Measurements from ENCODE around the gene JAG1.

The JAG1 gene

DNA sequence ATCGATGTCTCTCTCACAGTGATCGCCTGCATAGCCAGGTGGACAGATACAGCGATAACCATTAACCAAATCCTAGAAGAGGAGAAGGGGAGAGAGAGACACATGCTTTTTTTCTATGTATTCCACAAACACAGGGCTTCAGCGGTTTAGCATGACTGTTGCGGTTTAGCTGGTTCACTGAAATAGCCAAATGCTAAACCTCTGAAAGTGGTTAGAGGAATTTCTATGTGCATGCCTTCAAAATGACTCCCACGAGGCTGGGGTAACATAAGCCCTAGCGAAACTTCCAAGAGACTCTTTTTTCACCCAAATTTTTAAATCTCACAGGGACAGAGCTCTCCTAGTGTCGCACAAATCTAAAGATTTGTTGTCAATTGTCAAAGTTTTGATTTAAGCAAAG lies 25.1 kb downstream of the JAG1 start:
- no peak overlapping the region for H3K9ac ChIP-seq (ENCODE audit: low read length in 5 of 5)
- H3K4me1 ChIP-seq (ENCODE audit: control insufficient read depth in 5 of 5, insufficient read depth in 5 of 5, low read length in 5 of 5) = peaks cover 8 to 26% (median 19%) of the 10 kb centered on the region in 5 donors
- no peaks in the 10 kb centered on the region for H3K9me3 ChIP-seq (ENCODE audit: control insufficient read depth in 5 of 5, low read length in 5 of 5)
- no peak overlapping the region for H3K4me3 ChIP-seq (ENCODE audit: low read depth in 1 of 5, low read length in 5 of 5)
- no peaks in the 10 kb centered on the region for H3K27me3 ChIP-seq (ENCODE audit: control insufficient read depth in 5 of 5, insufficient read depth in 4 of 5, low read length in 5 of 5)
- no peak overlapping the region for H3K27ac ChIP-seq (ENCODE audit: low read depth, low read length)
- peaks cover 18 to 93% (median 90%) of the 10 kb centered on the region in 5 donors for H3K36me3 ChIP-seq (ENCODE audit: control insufficient read depth in 5 of 5, insufficient read depth in 5 of 5, low read length in 5 of 5)

DNA sequence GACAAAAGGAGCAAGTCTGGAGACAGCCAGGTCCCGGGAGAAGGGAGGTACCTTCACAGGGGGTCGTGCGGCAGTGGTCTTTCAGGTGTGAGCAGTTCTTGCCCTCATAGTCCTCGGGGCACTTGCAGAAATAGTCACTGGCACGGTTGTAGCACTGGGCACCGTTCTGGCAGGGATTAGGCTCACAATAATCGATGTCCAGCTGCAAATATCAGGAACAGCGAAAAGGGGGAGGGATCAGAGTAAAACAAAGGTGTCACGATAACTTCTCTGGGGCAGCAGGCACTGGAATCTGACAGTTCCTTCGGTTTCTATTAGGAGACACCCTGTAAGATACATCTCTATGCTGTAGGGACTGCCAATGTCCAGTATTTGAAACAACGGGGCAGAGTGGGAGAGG lies 25.9 kb downstream of the JAG1 start:
- peaks cover 18 to 99% (median 97%) of the 10 kb centered on the region in 5 donors for H3K36me3 ChIP-seq (ENCODE audit: control insufficient read depth in 5 of 5, insufficient read depth in 5 of 5, low read length in 5 of 5)
- no peak overlapping the region for H3K27ac ChIP-seq (ENCODE audit: low read depth, low read length)
- no peaks in the 10 kb centered on the region for H3K27me3 ChIP-seq (ENCODE audit: control insufficient read depth in 5 of 5, insufficient read depth in 4 of 5, low read length in 5 of 5)
- H3K4me3 ChIP-seq (ENCODE audit: low read depth in 1 of 5, low read length in 5 of 5) = no peak overlapping the region
- H3K4me1 ChIP-seq (ENCODE audit: control insufficient read depth in 5 of 5, insufficient read depth in 5 of 5, low read length in 5 of 5) = peaks cover 5 to 19% (median 14%) of the 10 kb centered on the region in 5 donors
- H3K9me3 ChIP-seq (ENCODE audit: control insufficient read depth in 5 of 5, low read length in 5 of 5) = no peaks in the 10 kb centered on the region
- H3K9ac ChIP-seq (ENCODE audit: low read length in 5 of 5) = no peak overlapping the region

DNA sequence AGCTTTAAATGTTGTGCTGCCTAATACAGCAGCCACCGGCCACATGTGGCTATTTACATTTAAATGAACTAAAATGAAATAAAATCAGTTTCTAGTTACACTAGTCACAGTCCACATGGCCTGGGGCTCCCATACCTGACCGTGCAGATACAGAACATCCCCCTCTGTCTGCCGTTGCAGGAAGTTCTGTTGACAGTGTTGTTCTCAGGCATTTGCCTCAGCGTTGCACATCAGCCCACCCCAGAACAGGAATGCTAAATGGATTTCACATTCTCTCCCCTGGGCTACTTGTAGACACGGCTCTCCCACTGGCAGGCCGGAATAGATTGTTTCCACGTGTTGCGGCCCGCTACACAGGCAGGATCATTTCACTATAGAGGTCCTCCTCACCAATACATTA lies 26.3 kb downstream of the JAG1 start:
- Histone ChIP-seq H3K27me3 (ENCODE audit: control insufficient read depth in 5 of 5, insufficient read depth in 4 of 5, low read length in 5 of 5) (no peaks in the 10 kb centered on the region), H3K4me3 (ENCODE audit: low read depth in 1 of 5, low read length in 5 of 5) (no peak overlapping the region), H3K4me1 (ENCODE audit: control insufficient read depth in 5 of 5, insufficient read depth in 5 of 5, low read length in 5 of 5) (peaks cover under 1 to 15% (median 9%) of the 10 kb centered on the region in 5 donors), H3K36me3 (ENCODE audit: control insufficient read depth in 5 of 5, insufficient read depth in 5 of 5, low read length in 5 of 5) (peaks cover 18 to 100% (median 97%) of the 10 kb centered on the region in 5 donors), H3K27ac (ENCODE audit: low read depth, low read length) (no peak overlapping the region), H3K9ac (ENCODE audit: low read length in 5 of 5) (no peak overlapping the region), H3K9me3 (ENCODE audit: control insufficient read depth in 5 of 5, low read length in 5 of 5) (no peaks in the 10 kb centered on the region)

DNA sequence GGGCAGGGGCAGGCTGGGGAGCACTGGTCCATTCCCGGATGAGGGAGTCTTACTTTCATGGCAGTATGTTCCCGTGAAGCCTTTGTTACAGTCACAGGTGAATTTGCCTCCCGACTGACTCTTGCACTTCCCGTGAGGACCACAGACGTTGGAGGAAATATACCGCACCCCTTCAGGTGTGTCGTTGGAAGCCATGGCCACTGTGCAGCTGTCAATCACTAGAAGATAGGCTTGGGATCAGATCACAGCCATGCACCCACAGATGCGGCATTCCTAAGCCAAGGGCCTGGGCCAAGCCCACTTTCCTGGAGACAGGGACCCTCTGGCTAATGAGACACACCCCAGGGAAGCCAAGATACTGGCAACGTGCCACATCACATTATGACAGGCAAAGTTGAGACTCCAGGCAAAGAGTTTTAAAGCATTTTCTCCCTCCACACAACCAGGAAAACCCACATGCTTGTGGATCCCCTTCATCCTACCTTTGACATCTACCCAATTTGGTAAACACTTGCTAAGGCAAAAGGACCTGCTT lies 26.8 kb downstream of the JAG1 start:
- H3K27ac ChIP-seq (ENCODE audit: low read depth, low read length) = no peak overlapping the region
- H3K27me3 ChIP-seq (ENCODE audit: control insufficient read depth in 5 of 5, insufficient read depth in 4 of 5, low read length in 5 of 5) = no peaks in the 10 kb centered on the region
- H3K4me3 ChIP-seq (ENCODE audit: low read depth in 1 of 5, low read length in 5 of 5) = no peak overlapping the region
- H3K36me3 ChIP-seq (ENCODE audit: control insufficient read depth in 5 of 5, insufficient read depth in 5 of 5, low read length in 5 of 5) = peaks cover 18 to 100% (median 99%) of the 10 kb centered on the region in 5 donors
- H3K9me3 ChIP-seq (ENCODE audit: control insufficient read depth in 5 of 5, low read length in 5 of 5) = no peaks in the 10 kb centered on the region
- peaks cover 0 to 12% (median 7%) of the 10 kb centered on the region in 5 donors for H3K4me1 ChIP-seq (ENCODE audit: control insufficient read depth in 5 of 5, insufficient read depth in 5 of 5, low read length in 5 of 5)
- no peak overlapping the region for H3K9ac ChIP-seq (ENCODE audit: low read length in 5 of 5)

DNA sequence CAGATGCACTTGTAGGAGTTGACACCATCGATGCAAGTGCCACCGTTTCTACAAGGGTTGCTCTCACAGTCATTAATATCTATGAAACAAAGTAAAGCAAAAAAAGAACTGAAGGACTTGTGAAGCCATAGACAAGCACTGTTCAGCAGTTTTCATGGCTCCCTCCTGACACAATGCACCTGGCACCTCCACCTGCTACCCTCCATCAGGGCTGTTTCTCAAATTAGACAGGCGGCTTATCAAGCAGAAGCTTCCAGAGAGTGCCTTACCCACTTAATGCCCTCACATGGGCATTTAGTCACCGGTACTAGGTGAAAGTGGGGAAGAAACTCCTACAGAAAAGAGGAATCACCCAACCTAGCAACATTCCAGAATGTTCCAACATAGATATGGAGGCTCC lies 27.8 kb downstream of the JAG1 start:
- Histone ChIP-seq H3K27ac (ENCODE audit: low read depth, low read length) (no peak overlapping the region), H3K27me3 (ENCODE audit: control insufficient read depth in 5 of 5, insufficient read depth in 4 of 5, low read length in 5 of 5) (no peaks in the 10 kb centered on the region), H3K9ac (ENCODE audit: low read length in 5 of 5) (no peak overlapping the region), H3K4me1 (ENCODE audit: control insufficient read depth in 5 of 5, insufficient read depth in 5 of 5, low read length in 5 of 5) (peaks cover 0 to 5% (median under 1%) of the 10 kb centered on the region in 5 donors), H3K9me3 (ENCODE audit: control insufficient read depth in 5 of 5, low read length in 5 of 5) (no peaks in the 10 kb centered on the region), H3K4me3 (ENCODE audit: low read depth in 1 of 5, low read length in 5 of 5) (no peak overlapping the region), H3K36me3 (ENCODE audit: control insufficient read depth in 5 of 5, insufficient read depth in 5 of 5, low read length in 5 of 5) (peaks cover 21 to 100% (median 99%) of the 10 kb centered on the region in 5 donors)

DNA sequence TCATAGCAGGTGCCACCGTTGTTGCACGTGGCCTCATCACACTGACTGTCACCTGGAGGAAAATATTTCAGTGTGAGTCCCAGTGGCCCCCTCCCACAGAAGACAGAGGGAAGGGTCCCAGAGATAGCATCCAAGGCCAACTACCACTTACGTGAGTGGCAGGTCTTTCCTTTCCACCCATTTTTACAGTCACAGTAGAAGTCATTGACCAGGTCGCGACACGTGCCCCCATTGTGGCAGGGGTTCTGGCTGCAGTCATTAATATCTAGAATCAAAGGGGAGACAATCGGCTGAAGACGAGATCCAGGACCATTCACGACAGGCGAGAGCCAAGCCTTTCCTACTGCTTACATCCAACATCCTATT lies 28.6 kb downstream of the JAG1 start:
- H3K4me3 ChIP-seq (ENCODE audit: low read depth in 1 of 5, low read length in 5 of 5) = no peak overlapping the region
- H3K9me3 ChIP-seq (ENCODE audit: control insufficient read depth in 5 of 5, low read length in 5 of 5) = no peaks in the 10 kb centered on the region
- H3K27me3 ChIP-seq (ENCODE audit: control insufficient read depth in 5 of 5, insufficient read depth in 4 of 5, low read length in 5 of 5) = no peaks in the 10 kb centered on the region
- no peak overlapping the region for H3K9ac ChIP-seq (ENCODE audit: low read length in 5 of 5)
- H3K36me3 ChIP-seq (ENCODE audit: control insufficient read depth in 5 of 5, insufficient read depth in 5 of 5, low read length in 5 of 5) = peaks cover 26 to 100% (median 99%) of the 10 kb centered on the region in 5 donors
- H3K27ac ChIP-seq (ENCODE audit: low read depth, low read length) = no peak overlapping the region
- H3K4me1 ChIP-seq (ENCODE audit: control insufficient read depth in 5 of 5, insufficient read depth in 5 of 5, low read length in 5 of 5) = peaks cover 2 to 9% (median 5%) of the 10 kb centered on the region in 5 donors

DNA sequence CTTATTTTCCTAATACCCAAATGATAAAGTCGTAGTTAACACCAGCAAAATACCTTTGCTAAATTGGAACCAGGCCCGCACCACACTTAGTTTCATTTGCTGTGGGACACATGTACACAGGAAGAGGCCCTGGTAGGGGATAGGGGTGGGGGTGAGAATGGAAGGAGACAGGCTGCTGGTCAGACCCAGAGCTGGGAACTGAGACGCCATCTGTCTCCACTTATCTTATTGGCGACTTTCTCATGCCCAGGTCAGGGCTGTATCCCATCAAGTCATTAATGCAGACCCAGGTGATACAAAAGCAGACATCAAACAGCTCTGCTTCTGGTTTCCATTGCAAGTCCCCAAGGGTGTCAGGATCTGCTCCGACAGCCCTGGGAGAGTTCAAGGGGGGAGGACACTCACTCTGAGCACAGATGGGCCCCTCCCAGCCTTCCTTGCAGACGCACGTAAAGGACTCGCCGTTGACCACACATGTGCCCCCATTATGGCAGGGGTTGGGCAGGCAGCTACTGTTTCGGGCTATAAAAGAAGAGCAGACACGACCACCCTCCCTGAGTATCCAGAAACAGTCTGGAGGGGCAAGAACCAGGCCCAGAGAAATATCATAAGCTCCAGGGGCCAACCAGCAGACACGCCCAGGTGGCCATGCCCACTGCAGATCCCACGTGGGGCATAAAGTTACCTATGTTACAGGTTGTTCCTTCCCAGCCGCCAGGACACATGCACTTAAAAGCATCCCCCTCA lies 29.2 kb downstream of the JAG1 start:
- peaks cover 26 to 100% (median 99%) of the 10 kb centered on the region in 5 donors for H3K36me3 ChIP-seq (ENCODE audit: control insufficient read depth in 5 of 5, insufficient read depth in 5 of 5, low read length in 5 of 5)
- no peak overlapping the region for H3K27ac ChIP-seq (ENCODE audit: low read depth, low read length)
- no peaks in the 10 kb centered on the region for H3K27me3 ChIP-seq (ENCODE audit: control insufficient read depth in 5 of 5, insufficient read depth in 4 of 5, low read length in 5 of 5)
- peaks cover 4 to 14% (median 7%) of the 10 kb centered on the region in 5 donors for H3K4me1 ChIP-seq (ENCODE audit: control insufficient read depth in 5 of 5, insufficient read depth in 5 of 5, low read length in 5 of 5)
- no peak overlapping the region for H3K9ac ChIP-seq (ENCODE audit: low read length in 5 of 5)
- no peaks in the 10 kb centered on the region for H3K9me3 ChIP-seq (ENCODE audit: control insufficient read depth in 5 of 5, low read length in 5 of 5)
- H3K4me3 ChIP-seq (ENCODE audit: low read depth in 1 of 5, low read length in 5 of 5) = no peak overlapping the region

DNA sequence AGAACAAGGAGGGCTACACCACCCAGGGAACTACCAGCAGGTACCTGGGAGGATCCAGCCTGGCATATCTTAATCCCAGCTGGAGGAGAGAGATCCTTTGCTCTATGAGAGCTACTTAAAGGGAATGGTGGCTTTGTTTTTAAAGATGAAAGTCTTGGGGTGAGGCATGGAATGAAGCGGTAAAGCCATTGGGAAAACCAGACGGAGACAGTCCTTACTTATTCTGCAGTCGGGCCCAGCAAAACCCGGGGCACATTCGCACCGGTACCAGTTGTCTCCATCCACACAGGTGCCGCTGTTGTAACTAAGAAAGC lies 30.3 kb downstream of the JAG1 start:
- Histone ChIP-seq H3K27ac (ENCODE audit: low read depth, low read length) (no peak overlapping the region), H3K36me3 (ENCODE audit: control insufficient read depth in 5 of 5, insufficient read depth in 5 of 5, low read length in 5 of 5) (peaks cover 16 to 99% (median 95%) of the 10 kb centered on the region in 5 donors), H3K4me1 (ENCODE audit: control insufficient read depth in 5 of 5, insufficient read depth in 5 of 5, low read length in 5 of 5) (peaks cover 4 to 14% (median 7%) of the 10 kb centered on the region in 5 donors), H3K9ac (ENCODE audit: low read length in 5 of 5) (no peak overlapping the region), H3K9me3 (ENCODE audit: control insufficient read depth in 5 of 5, low read length in 5 of 5) (no peaks in the 10 kb centered on the region), H3K4me3 (ENCODE audit: low read depth in 1 of 5, low read length in 5 of 5) (no peak overlapping the region), H3K27me3 (ENCODE audit: control insufficient read depth in 5 of 5, insufficient read depth in 4 of 5, low read length in 5 of 5) (no peaks in the 10 kb centered on the region)

DNA sequence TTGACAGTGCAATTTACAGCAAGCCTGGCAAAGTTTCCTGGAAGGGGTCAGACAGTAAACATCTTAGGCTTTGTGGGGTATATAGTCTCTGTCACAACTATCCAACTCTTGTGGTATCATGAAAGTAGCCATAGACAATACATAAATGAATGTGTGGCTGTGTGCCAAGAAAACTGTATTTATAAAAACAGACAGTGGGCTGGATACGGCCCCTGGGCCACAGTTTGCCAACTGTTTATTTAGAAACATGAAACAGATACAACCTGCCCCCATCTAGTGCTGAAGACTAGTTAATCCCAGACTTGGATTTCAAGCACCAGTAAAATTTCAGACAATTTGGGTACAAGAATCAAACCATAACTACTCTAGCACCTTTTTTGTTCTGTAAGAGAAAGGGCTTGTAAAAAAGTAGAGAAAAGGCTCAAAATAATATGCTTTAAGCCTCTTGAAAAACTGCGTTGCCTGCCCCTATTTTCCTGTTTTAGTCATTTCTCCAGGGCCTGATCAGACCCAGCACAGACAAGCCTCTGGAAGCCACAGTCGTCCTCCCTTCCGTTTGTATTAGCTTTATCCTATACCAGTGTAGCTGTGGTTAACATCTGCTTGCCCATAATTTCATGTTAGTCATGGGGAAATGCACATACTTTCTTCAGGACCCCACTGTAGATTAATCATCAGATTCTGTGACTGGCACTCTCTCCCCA lies 30.8 kb downstream of the JAG1 start:
- no peak overlapping the region for H3K27ac ChIP-seq (ENCODE audit: low read depth, low read length)
- no peak overlapping the region for H3K4me3 ChIP-seq (ENCODE audit: low read depth in 1 of 5, low read length in 5 of 5)
- no peaks in the 10 kb centered on the region for H3K27me3 ChIP-seq (ENCODE audit: control insufficient read depth in 5 of 5, insufficient read depth in 4 of 5, low read length in 5 of 5)
- H3K4me1 ChIP-seq (ENCODE audit: control insufficient read depth in 5 of 5, insufficient read depth in 5 of 5, low read length in 5 of 5) = peaks cover 4 to 14% (median 7%) of the 10 kb centered on the region in 5 donors
- no peak overlapping the region for H3K9ac ChIP-seq (ENCODE audit: low read length in 5 of 5)
- peaks cover 15 to 98% (median 90%) of the 10 kb centered on the region in 5 donors for H3K36me3 ChIP-seq (ENCODE audit: control insufficient read depth in 5 of 5, insufficient read depth in 5 of 5, low read length in 5 of 5)
- H3K9me3 ChIP-seq (ENCODE audit: control insufficient read depth in 5 of 5, low read length in 5 of 5) = no peaks in the 10 kb centered on the region

DNA sequence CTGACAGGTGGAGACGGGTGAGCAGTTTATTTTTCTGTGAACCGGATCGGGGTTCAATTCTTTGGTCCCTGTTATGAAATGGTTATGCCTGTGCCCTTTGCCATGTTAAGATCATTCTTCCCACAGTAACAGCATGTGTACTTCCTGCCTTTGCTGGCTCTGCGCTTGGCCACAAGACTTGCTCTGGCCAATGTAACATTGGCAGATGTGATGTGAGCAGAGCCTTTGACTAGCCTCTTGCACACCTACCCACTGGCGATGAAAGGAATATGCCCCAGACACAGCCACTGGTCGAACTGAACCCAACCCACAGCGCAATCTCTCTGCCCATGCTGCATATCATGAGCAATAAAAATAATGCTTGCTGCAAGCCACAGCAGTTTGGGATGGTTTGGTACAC lies 31.9 kb downstream of the JAG1 start:
- H3K9ac ChIP-seq (ENCODE audit: low read length in 5 of 5) = no peak overlapping the region
- peaks cover 15 to 98% (median 83%) of the 10 kb centered on the region in 5 donors for H3K36me3 ChIP-seq (ENCODE audit: control insufficient read depth in 5 of 5, insufficient read depth in 5 of 5, low read length in 5 of 5)
- H3K27ac ChIP-seq (ENCODE audit: low read depth, low read length) = no peak overlapping the region
- H3K9me3 ChIP-seq (ENCODE audit: control insufficient read depth in 5 of 5, low read length in 5 of 5) = no peaks in the 10 kb centered on the region
- peaks cover 11 to 23% (median 18%) of the 10 kb centered on the region in 5 donors for H3K4me1 ChIP-seq (ENCODE audit: control insufficient read depth in 5 of 5, insufficient read depth in 5 of 5, low read length in 5 of 5)
- no peaks in the 10 kb centered on the region for H3K27me3 ChIP-seq (ENCODE audit: control insufficient read depth in 5 of 5, insufficient read depth in 4 of 5, low read length in 5 of 5)
- H3K4me3 ChIP-seq (ENCODE audit: low read depth in 1 of 5, low read length in 5 of 5) = no peak overlapping the region

Data from subcutaneous abdominal adipose tissue (tissue), 5 donors.